Right lobe of liver (tissue), 6 donors: ENCODE results near the gene PLEKHO1. TPM values are rescaled to one million over a fixed set of nuclear protein-coding genes. Genes with fewer than 3 reads are reported as not detected.

ENCODE experiments used
- ATAC-seq, 4 donors: fragments of 200-7000 bp; cut with Tn5 transposase; one replicate each; pipeline ENCODE4 v1.9.1; 2020; ENCODE audit warnings: mild to moderate bottlenecking in 4 of 4, moderate library complexity in 4 of 4
- DNase-seq, 3 donors: peaks; one replicate each; pipeline ENCODE4 v3.0.0-alpha.2; 2020
- H3K27ac ChIP-seq, 3 donors: fragments of 200-600 bp; one replicate each; pipeline ENCODE4 v1.8.0; 2022
- H3K27me3 ChIP-seq, 2 donors: fragments of 200-600 bp; one replicate each; pipeline ENCODE4 v1.8.0; 2022
- H3K36me3 ChIP-seq, 4 donors: fragments of 200-600 bp; sonication (generic) in 1 of 4; one replicate each; pipeline versions ENCODE4 v1.5.1 to v1.8.0; 2017 to 2022; ENCODE audit warnings: control low read depth in 1 of 4
- H3K4me1 ChIP-seq, 4 donors: fragments of 200-600 bp; sonication (generic) in 1 of 4; one replicate each; pipeline versions ENCODE4 v1.5.1 to v1.8.0; 2017 to 2022; ENCODE audit warnings: control low read depth in 1 of 4
- H3K4me3 ChIP-seq, 3 donors: fragments of 200-600 bp; one replicate each; pipeline ENCODE4 v1.8.0; 2022
- H3K9me3 ChIP-seq, 4 donors: fragments of 200-600 bp; sonication (generic) in 1 of 4; one replicate each; pipeline versions ENCODE4 v1.5.1 to v1.8.0; 2017 to 2022; ENCODE audit warnings: control low read depth in 1 of 4
- CTCF ChIP-seq, 4 donors: fragments of 200-600 bp in 3 of 4; fragments of 450-650 bp in 1 of 4; IDR thresholded peaks; one replicate each; pipeline versions ENCODE4 v1.5.1 to v1.8.0; 2016 to 2022; ENCODE audit warnings: antibody characterized with exemption in 4 of 4, mild to moderate bottlenecking in 2 of 4
- POLR2A ChIP-seq: fragments of 450-650 bp; IDR thresholded peaks from one replicate; pipeline ENCODE4 v1.6.1; 2017; ENCODE audit warnings: antibody characterized with exemption, mild to moderate bottlenecking
- WGBS: methylation state at CpG from one replicate; pipeline ENCODE4 v1.1.6; 2018; ENCODE audit warnings: low coverage, low lambda C conversion rate; ENCODE audit not compliant: insufficient coverage; ENCODE audit errors: missing lambda C conversion rate; 5-methylcytosine and 5-hydroxymethylcytosine counted together
- intact Hi-C, 2 donors: fragments of 100-400 bp; cut with DNase I; formaldehyde crosslinking; loops; one replicate each; pipeline versions ENCODE4 v1.11.2 to v1.14.1; 2022
- long read RNA-seq: library from polyadenylated mRNA; unstranded; transcript quantifications from one replicate; pipeline ENCODE4 v2.0.0, GENCODE V29; 2019
- total RNA-seq, 6 experiments: library from RNA; depleted of rRNA in 2 of 6; stranded (reverse); fragments of >200 nt in 2 of 6; fragmentation: NEBNext Ultra II Directional in 3 of 6; extraction: Animal tissue kit (Norgen Biotek cat#: 25700) in 3 of 6; gene quantifications; one replicate each; pipeline versions ENCODE4 v1.1.0 to v1.2.4, GENCODE V29; 2016 to 2023
- donor health status: DM: no; HTN: yes; CAD: no.
- donor health status: DM: no; HTN: no; CAD: no.
- donor health status: DM: no; HTN: no; CAD: no.
- donor health status: DM: no; HTN: yes; CAD: no.
- donor health status: DM: no; HTN: yes; CAD: no.

The PLEKHO1 gene
- total RNA-seq = 10 to 100 TPM in 1 of 6 experiments, 1 to 10 TPM in 5; 3.4 to 11.7 (median 5.3) TPM
- long read RNA-seq = 0 reads

- H3K27me3 ChIP-seq = no peaks in the 10 kb centered on the region
- intact Hi-C loops = no loop called here
- no peaks in the 10 kb centered on the region for H3K36me3 ChIP-seq
- H3K4me1 ChIP-seq = peaks cover 0 to 2% (median 0%) of the 10 kb centered on the region in 4 donors
- H3K27ac ChIP-seq = peak within 1 kb of the TSS; percentile 66 to 82 (median 78)
- ATAC-seq (peak; percentile 74 to 82 (median 76)), DNase-seq (peak; percentile 77 to 89 (median 84))
- TF ChIP-seq POLR2A (peak; percentile 68), CTCF (IDR thresholded peaks at IDR 0.05) (no peak)
- 10% methylated on average over 19 of the region's 89 CpGs for WGBS
- no peaks in the 10 kb centered on the region for H3K9me3 ChIP-seq
- peak within 1 kb of the TSS; percentile 47 to 56 (median 53) for H3K4me3 ChIP-seq
Observed at GRCh38 chr1:150149271-150150132, at the start of gene PLEKHO1. PLEKHO1 (plus strand) TSS chr1:150149916; CDS start chr1:150150258, 342 bp downstream.

GRCh38 chr1:150102986-150103385, 46.7 kb upstream of the PLEKHO1 start:
- H3K36me3 ChIP-seq = no peaks in the 10 kb centered on the region
- no peak overlapping the region for H3K4me3 ChIP-seq
- no peak for ATAC-seq
- H3K9me3 ChIP-seq = no peaks in the 10 kb centered on the region
- 76% methylated on average over 1 of the region's 1 CpG for WGBS
- H3K27ac ChIP-seq = no peak overlapping the region
- H3K4me1 ChIP-seq = no peaks in the 10 kb centered on the region
- H3K27me3 ChIP-seq = no peaks in the 10 kb centered on the region
- intact Hi-C loops = no loop called here
- TF ChIP-seq POLR2A (no peak), CTCF (IDR thresholded peaks at IDR 0.05) (no peak)
- DNase-seq = no peak

GRCh38 chr1:150106341-150106740, 43.4 kb upstream of the PLEKHO1 start:
- H3K27me3 ChIP-seq = no peaks in the 10 kb centered on the region
- H3K27ac ChIP-seq = no peak overlapping the region
- TF ChIP-seq POLR2A (no peak), CTCF (IDR thresholded peaks at IDR 0.05) (no peak)
- H3K9me3 ChIP-seq = no peaks in the 10 kb centered on the region
- H3K4me1 ChIP-seq = no peaks in the 10 kb centered on the region
- intact Hi-C loops = no loop called here
- ATAC-seq (no peak), DNase-seq (no peak)
- H3K4me3 ChIP-seq = no peak overlapping the region
- 85% methylated on average over 6 of the region's 7 CpGs for WGBS
- H3K36me3 ChIP-seq = no peaks in the 10 kb centered on the region

- H3K9me3 ChIP-seq = no peaks in the 10 kb centered on the region
- no peak for TF ChIP-seq POLR2A
- TF ChIP-seq CTCF (IDR thresholded peaks at IDR 0.05) = no peak
- peak overlapping the region; percentile 11 to 24 (median 17) for H3K27ac ChIP-seq
- no peaks in the 10 kb centered on the region for H3K27me3 ChIP-seq
- ATAC-seq (peak in 3 of 4 donors; percentile 51 to 62 (median 54)), DNase-seq (no peak)
- WGBS = 39% methylated on average over 3 of the region's 3 CpGs
- intact Hi-C loops = no loop called here
- no peaks in the 10 kb centered on the region for H3K36me3 ChIP-seq
- no peaks in the 10 kb centered on the region for H3K4me1 ChIP-seq
- no peak overlapping the region for H3K4me3 ChIP-seq
Observed at GRCh38 chr1:150109586-150109985, 40.1 kb upstream of the PLEKHO1 start.
